ENCODE results near the gene TMEM145. TPM values are rescaled to one million over a fixed set of nuclear protein-coding genes. Genes with fewer than 3 reads are reported as not detected.
A peak's percentile ranks its signal among the peaks of the same experiment; 100 is the strongest.

Gene TMEM145
- total and polyA plus RNA-seq, 10 of the 15 experiments (the other 5 are each of a cell fraction or from before 2014, with no cell fraction given): 0.04 to 0.97 (median 0.16) TPM; not detected in 4

- no peak for TF ChIP-seq BCLAF1 (IDR thresholded peaks at IDR 0.05)
- TF ChIP-seq SMAD5 (IDR thresholded peaks at IDR 0.05; ENCODE audit: low read depth): peak; percentile 61; the same call in 1 of the 2 replicates
- no peak for TF ChIP-seq SKIL (IDR thresholded peaks at IDR 0.05; ENCODE audit: low read depth, poor library complexity, severe bottlenecking)
- TF ChIP-seq KLF5 (IDR thresholded peaks at IDR 0.05; ENCODE audit: partially characterized antibody): no peak
- peak; percentile 66; the same call in 1 of the 2 replicates for TF ChIP-seq POLR2AphosphoS5 (IDR thresholded peaks at IDR 0.05; ENCODE audit: low read length)
- no peak for TF ChIP-seq MTA3 (IDR thresholded peaks at IDR 0.05; ENCODE audit: borderline replicate concordance, low read length)
- TF ChIP-seq HDAC2 (IDR thresholded peaks at IDR 0.05): no peak
- TF ChIP-seq NBN (IDR thresholded peaks at IDR 0.05): 0 out of 2 replicates have a peak, but pooled peaks have one; percentile 68
- peak; percentile 69; the same call in 1 of the 2 replicates for TF ChIP-seq TBL1XR1 (IDR thresholded peaks at IDR 0.05; ENCODE audit: low read depth, low read length)
- no peak for TF ChIP-seq EED (IDR thresholded peaks at IDR 0.05; ENCODE audit: low read depth)
- TF ChIP-seq SPI1 (IDR thresholded peaks at IDR 0.05; ENCODE audit: borderline replicate concordance, insufficient read depth, low read depth, low read length): no peak
- no peak for TF ChIP-seq BMI1 (IDR thresholded peaks at IDR 0.05; ENCODE audit: borderline replicate concordance)
- TF ChIP-seq BCL3 (IDR thresholded peaks at IDR 0.05; ENCODE audit: borderline replicate concordance, insufficient read depth, low read depth, low read length, poor library complexity, severe bottlenecking): peak; percentile 52
- peak; percentile 84 for TF ChIP-seq CBFB (IDR thresholded peaks at IDR 0.05; ENCODE audit: low read depth)
- TF ChIP-seq CHD4 (IDR thresholded peaks at IDR 0.05): no peak
- TF ChIP-seq E4F1 (IDR thresholded peaks at IDR 0.05; ENCODE audit: borderline replicate concordance, partially characterized antibody): no peak
- peak; percentile 100 for TF ChIP-seq ELK1 (IDR thresholded peaks at IDR 0.05; ENCODE audit: low read depth, low read length)
- TF ChIP-seq GATAD2B (conservative IDR thresholded peaks at IDR 0.05; ENCODE audit: low read depth): no peak
- TF ChIP-seq STAT1 (conservative IDR thresholded peaks at IDR 0.05): no peak
- TF ChIP-seq RB1 (IDR thresholded peaks at IDR 0.05; ENCODE audit: borderline replicate concordance): no peak
- TF ChIP-seq RBBP5 (conservative IDR thresholded peaks at IDR 0.05): no peak
Measured at GRCh38 chr19:42325308-42325895, 12.3 kb downstream of the TMEM145 start, which contains the start of gene MEGF8 (continued).

Measured in GM12878 (cell line).